ENCODE results near the gene DNAJC18. TPM values are rescaled to one million over a fixed set of nuclear protein-coding genes. Genes with fewer than 3 reads are reported as not detected.

DNAJC18 gene
- total and polyA plus RNA-seq, 2 of the 4 experiments (the other 2 are of a cell fraction): 8.5 to 11.1 TPM

GRCh38 chr5:139379626-139380449 is 59.5 kb downstream of the DNAJC18 start:
- Histone ChIP-seq H3K14ac (replicated peaks; ENCODE audit: low read depth, low read length) (no peak overlapping the region), H2BK120ac (ENCODE audit: low read depth, low read length) (no peak overlapping the region), H3K27ac (ENCODE audit: insufficient read depth, low read length) (no peak overlapping the region), H3K9me1 (ENCODE audit: insufficient read depth, low read length) (peaks cover 4% of the 10 kb centered on the region; the same call in 1 of the 2 replicates), H3K36me3 (ENCODE audit: control insufficient read depth, insufficient read depth, low read length) (peaks cover 8% of the 10 kb centered on the region; the same call in 1 of the 2 replicates), H3K4ac (ENCODE audit: low read depth, low read length) (no peak overlapping the region), H3K18ac (ENCODE audit: low read depth, low read length) (no peak overlapping the region), H4K91ac (ENCODE audit: insufficient read depth, low read depth, low read length) (no peak overlapping the region), H2AK5ac (ENCODE audit: low read depth, low read length) (no peak overlapping the region), H3K56ac (ENCODE audit: extremely low read depth, insufficient read depth, low read length) (no peak overlapping the region), H4K20me1 (ENCODE audit: insufficient read depth, low read length) (no peaks in the 10 kb centered on the region), H2BK5ac (ENCODE audit: low read depth, low read length, poor library complexity, severe bottlenecking) (no peak overlapping the region), H3K9ac (ENCODE audit: low read depth, low read length) (no peak overlapping the region), H4K8ac (ENCODE audit: low read depth in 2 of 2, low read length in 2 of 2) (no peak overlapping the region), H2BK15ac (ENCODE audit: low read depth, low read length) (no peak overlapping the region), H2BK20ac (ENCODE audit: low read depth, low read length) (no peak overlapping the region), H4K5ac (ENCODE audit: low read depth, low read length) (no peak overlapping the region), H3K9me3 (ENCODE audit: control insufficient read depth, insufficient read depth, low read length) (no peaks in the 10 kb centered on the region), H3K4me1 (ENCODE audit: control insufficient read depth, insufficient read depth, low read length) (peaks cover 3% of the 10 kb centered on the region; the same call in 1 of the 2 replicates), H3K27me3 (ENCODE audit: control insufficient read depth, insufficient read depth, low read length) (no peaks in the 10 kb centered on the region), H3K23ac (ENCODE audit: low read depth, low read length) (no peak overlapping the region), H3K79me1 (ENCODE audit: low read depth in 1 of 2, low read length in 2 of 2) (no peaks in the 10 kb centered on the region), H2AK9ac (replicated peaks; ENCODE audit: low read depth, low read length, poor library complexity) (no peak overlapping the region), H3K4me3 (ENCODE audit: insufficient read depth, low read depth, low read length) (no peak overlapping the region), H3K4me2 (ENCODE audit: low read depth, low read length) (no peak overlapping the region), H2AFZ (replicated peaks; ENCODE audit: low read length, poor library complexity) (no peak overlapping the region)
- no peak for ATAC-seq (ENCODE audit: low read depth)
- BruUV-seq (replicated peaks): no TSS peak
- dilution Hi-C loops (cut with HindIII; ENCODE audit: low sequenced_read_pairs, unreplicated experiment): no loop called here
- in situ Hi-C loops (cut with MboI; ENCODE audit: low sequenced_read_pairs): no loop called here
- DNase-seq: no peak
- ChIA-PET POLR2A (ENCODE audit: unreplicated experiment) (no interaction called here), CTCF (no interaction called here)
- TF ChIP-seq RFX5 (IDR thresholded peaks at IDR 0.05; ENCODE audit: low read depth, low read length) (no peak), MXI1 (IDR thresholded peaks at IDR 0.05; ENCODE audit: borderline replicate concordance, low read depth, low read length) (no peak), CEBPB (IDR thresholded peaks at IDR 0.05; ENCODE audit: low read depth, low read length) (no peak), CTCF (conservative IDR thresholded peaks at IDR 0.05; ENCODE audit: low read depth, low read length) (no peak), POLR2A (IDR thresholded peaks at IDR 0.05; ENCODE audit: low read depth, low read length) (no peak), MAZ (IDR thresholded peaks at IDR 0.05; ENCODE audit: borderline replicate concordance, low read depth, low read length) (no peak), NFE2L2 (IDR thresholded peaks at IDR 0.05; ENCODE audit: low read depth, low read length) (no peak)
- TF ChIP-seq, protein P1, sequence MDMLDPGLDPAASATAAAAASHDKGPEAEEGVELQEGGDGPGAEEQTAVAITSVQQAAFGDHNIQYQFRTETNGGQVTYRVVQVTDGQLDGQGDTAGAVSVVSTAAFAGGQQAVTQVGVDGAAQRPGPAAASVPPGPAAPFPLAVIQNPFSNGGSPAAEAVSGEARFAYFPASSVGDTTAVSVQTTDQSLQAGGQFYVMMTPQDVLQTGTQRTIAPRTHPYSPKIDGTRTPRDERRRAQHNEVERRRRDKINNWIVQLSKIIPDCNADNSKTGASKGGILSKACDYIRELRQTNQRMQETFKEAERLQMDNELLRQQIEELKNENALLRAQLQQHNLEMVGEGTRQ (IDR thresholded peaks at IDR 0.05; ENCODE audit: low read depth, low read length): no peak
- WGBS, 2 experiments (ENCODE audit: extremely low coverage in 2 of 2, insufficient read length in 1 of 2): 93% methylated on average over 10 of the region's 15 CpGs; no CpG with 5 or more reads in 1 of the 2 experiments
- intact Hi-C loops (cut with micrococcal nuclease): no loop called here
